GM12878 (cell line): ENCODE results near the gene DDX50. TPM values are rescaled to one million over a fixed set of nuclear protein-coding genes. Genes with fewer than 3 reads are reported as not detected.

Experiments
- BCL3 ChIP-seq: IDR thresholded peaks from 2 replicates; pipeline ENCODE4 v1.6.1; 2011; ENCODE audit warnings: borderline replicate concordance, low read depth, mild to moderate bottlenecking, moderate library complexity, low read length; ENCODE audit not compliant: insufficient read depth, poor library complexity, severe bottlenecking
- CBX5 ChIP-seq: sonication (generic); IDR thresholded peaks from 2 replicates; pipeline ENCODE4 v1.6.1; 2016; ENCODE audit warnings: low read depth, moderate library complexity, mild to moderate bottlenecking, inconsistent platforms
- CUX1 ChIP-seq: IDR thresholded peaks from 2 replicates; pipeline ENCODE4 v1.6.1; 2012; ENCODE audit warnings: improper control_type of control experiment, low read depth, low read length; ENCODE audit not compliant: insufficient replicate concordance
- ETV6 ChIP-seq, 2 experiments: fragments of 450-650 bp in 1 of 2; IDR thresholded peaks in 1 of 2; conservative IDR thresholded peaks in 1 of 2; 2 replicates each; pipeline ENCODE4 v1.6.1; 2014; ENCODE audit warnings: antibody characterized with exemption in 1 of 2, borderline replicate concordance in 1 of 2, low read depth in 1 of 2, mild to moderate bottlenecking in 1 of 2, moderate library complexity in 1 of 2
- EZH2 ChIP-seq: IDR thresholded peaks from 2 replicates; pipeline ENCODE4 v1.6.1; 2012; ENCODE audit warnings: low read depth, mild to moderate bottlenecking, control low read depth, inconsistent platforms, low read length, borderline replicate concordance; ENCODE audit not compliant: control insufficient read depth
- HDAC2 ChIP-seq: fragments of 200-600 bp; sonication (generic); IDR thresholded peaks from 2 replicates; pipeline ENCODE4 v1.6.1; 2017
- IRF5 ChIP-seq: fragments of 450-650 bp; IDR thresholded peaks from 2 replicates; pipeline ENCODE4 v1.6.1; 2017; ENCODE audit warnings: borderline replicate concordance
- MXI1 ChIP-seq: fragments of 150-350 bp; IDR thresholded peaks from 2 replicates; pipeline ENCODE4 v1.6.1; 2011; ENCODE audit warnings: low read depth, mild to moderate bottlenecking, inconsistent platforms, low read length, improper control_type of control experiment
- MYC ChIP-seq: IDR thresholded peaks from 2 replicates; pipeline ENCODE4 v1.6.1; 2011; ENCODE audit warnings: mild to moderate bottlenecking, low read length, moderate library complexity, inconsistent platforms; ENCODE audit not compliant: insufficient read depth, insufficient replicate concordance, insufficient read length, severe bottlenecking
- NFIC ChIP-seq: IDR thresholded peaks from 2 replicates; pipeline ENCODE4 v1.6.1; 2012; ENCODE audit warnings: low read depth, mild to moderate bottlenecking, inconsistent platforms, low read length, moderate library complexity
- PML ChIP-seq: IDR thresholded peaks from 2 replicates; pipeline ENCODE4 v1.6.1; 2012; ENCODE audit warnings: low read length, inconsistent platforms
- POLR2AphosphoS5 ChIP-seq: IDR thresholded peaks from 2 replicates; pipeline ENCODE4 v1.6.1; 2011; ENCODE audit warnings: mild to moderate bottlenecking, low read length, inconsistent platforms
- RBBP5 ChIP-seq: fragments of 200-600 bp; sonication (generic); conservative IDR thresholded peaks from 2 replicates; pipeline ENCODE4 v1.6.1; 2016
- RELA ChIP-seq: fragments of 450-650 bp; IDR thresholded peaks from 2 replicates; pipeline ENCODE4 v1.8.0; 2014; ENCODE audit warnings: borderline replicate concordance; ENCODE audit not compliant: partially characterized antibody
- RELB ChIP-seq: fragments of 450-650 bp; IDR thresholded peaks from 2 replicates; pipeline ENCODE4 v1.6.1; 2017; ENCODE audit warnings: low read depth, mild to moderate bottlenecking, moderate library complexity
- SREBF2 ChIP-seq: IDR thresholded peaks from 2 replicates; pipeline ENCODE4 v1.6.1; 2012; ENCODE audit warnings: mild to moderate bottlenecking, low read length
- TCF3 ChIP-seq: IDR thresholded peaks from 2 replicates; pipeline ENCODE4 v1.6.1; 2012; ENCODE audit warnings: low read depth, mild to moderate bottlenecking, low read length, borderline replicate concordance; ENCODE audit not compliant: insufficient read depth
- ZNF274 ChIP-seq: IDR thresholded peaks from one replicate; pipeline ENCODE4 v1.8.0; 2011; ENCODE audit not compliant: insufficient read length, insufficient read depth
- ZZZ3 ChIP-seq: IDR thresholded peaks from 2 replicates; pipeline ENCODE4 v1.6.1; 2011; ENCODE audit warnings: low read depth; ENCODE audit not compliant: control insufficient read depth, insufficient read length
- polyA plus RNA-seq, 11 experiments: library from polyadenylated mRNA; depleted of rRNA in 4 of 11; unstranded in 6 of 11; stranded (reverse) in 5 of 11; fragments of >200 nt; fragmentation: Nextera tagmentation in 4 of 11; fragmentation: Illumina TruSeq in 1 of 11; extraction: Ambion mirVana in 4 of 11; extraction: Trizol in 1 of 11; gene quantifications; 1 replicate in 1 of 11; 2 replicates in 10 of 11; pipeline versions ENCODE4 v1.2.1 to v1.2.3, GENCODE V29; 2011 to 2016; ENCODE audit warnings: inconsistent platforms in 2 of 11, missing spikeins in 2 of 11, low read depth in 1 of 11
- total RNA-seq, 4 experiments: library from RNA; depleted of rRNA in 3 of 4; stranded (reverse); fragments of >200 nt in 3 of 4; fragmentation: Illumina TruSeq in 1 of 4; extraction: Trizol in 1 of 4; gene quantifications; 2 replicates each; pipeline versions ENCODE4 v1.2.1 to v1.2.3, GENCODE V29; 2013 to 2021

Gene DDX50
- total and polyA plus RNA-seq, 10 of the 15 experiments (the other 5 are each of a cell fraction or from before 2014, with no cell fraction given) = 24.9 to 52.0 (median 36.8) TPM

GRCh38 chr10:68955832-68956532, 54.9 kb downstream of the DDX50 start, which contains the start of gene DDX21 (continued):
- TF ChIP-seq EZH2 = no peak
- peak; percentile 77; the same call in 1 of the 2 replicates for TF ChIP-seq CBX5
- peak; percentile 51; the same call in 1 of the 2 replicates for TF ChIP-seq NFIC
- TF ChIP-seq CUX1 = no peak
- peak; percentile 17; the same call in 1 of the 2 replicates for TF ChIP-seq SREBF2
- no peak for TF ChIP-seq BCL3
- TF ChIP-seq MYC = peak; percentile 93
- TF ChIP-seq MXI1 = peak; percentile 99
- no peak for TF ChIP-seq RBBP5
- no peak for TF ChIP-seq ZNF274
- TF ChIP-seq POLR2AphosphoS5 = peak; percentile 96
- peak in 1 of 2 experiments; percentile 98; a peak in 2 of 4 replicates for TF ChIP-seq ETV6 (conservative IDR thresholded peaks at IDR 0.05 in 1 of 2, IDR thresholded peaks at IDR 0.05 in 1 of 2; ENCODE audit: borderline replicate concordance in 1 of 2, low read depth in 1 of 2)
- peak; percentile 86 for TF ChIP-seq RELB
- peak; percentile 3 for TF ChIP-seq RELA
- no peak for TF ChIP-seq IRF5
- 0 out of 2 replicates have a peak, but pooled peaks have one; percentile 35 for TF ChIP-seq HDAC2
- peak; percentile 39; the same call in 1 of the 2 replicates for TF ChIP-seq TCF3
- TF ChIP-seq PML = peak; percentile 97
- no peak for TF ChIP-seq ZZZ3
